HepG2 (cell line): ENCODE results near the gene EPM2A. TPM values are rescaled to one million over a fixed set of nuclear protein-coding genes. Genes with fewer than 3 reads are reported as not detected.

Source experiments
- ATF7 ChIP-seq, 2 experiments: fragments of 450-650 bp in 1 of 2; sonication (generic) in 1 of 2; formaldehyde crosslinking in 1 of 2; IDR thresholded peaks; 2 replicates each; pipeline versions ENCODE4 v1.4.0 to v1.6.1; 2016 to 2020; ENCODE audit warnings: antibody characterized with exemption in 1 of 2, mild to moderate bottlenecking in 1 of 2, missing genetic modification reagents in 1 of 2
- CBX1 ChIP-seq: IDR thresholded peaks from one replicate; pipeline ENCODE4 v1.6.1; 2016; ENCODE audit warnings: antibody characterized with exemption, low read depth
- ERF ChIP-seq: IDR thresholded peaks from 2 replicates; pipeline ENCODE4 v1.6.1; 2018; ENCODE audit warnings: missing biosample characterization, missing genetic modification reagents
- FOSL2 ChIP-seq: sonication (generic); formaldehyde crosslinking; IDR thresholded peaks from 2 replicates; pipeline ENCODE4 v1.4.0; 2020; ENCODE audit warnings: missing genetic modification reagents
- JARID2 ChIP-seq: sonication (generic); formaldehyde crosslinking; IDR thresholded peaks from 2 replicates; pipeline ENCODE4 v1.8.1; 2023; ENCODE audit warnings: missing genetic modification reagents, inconsistent platforms; ENCODE audit not compliant: insufficient replicate concordance
- MZF1 ChIP-seq: sonication (generic); formaldehyde crosslinking; IDR thresholded peaks from 2 replicates; pipeline ENCODE4 v1.8.1; 2023; ENCODE audit warnings: mild to moderate bottlenecking, missing genetic modification reagents, borderline replicate concordance
- ZBTB1 ChIP-seq: sonication (generic); formaldehyde crosslinking; IDR thresholded peaks from 2 replicates; pipeline ENCODE4 v1.4.0; 2020; ENCODE audit warnings: missing genetic modification reagents, borderline replicate concordance
- ZNF407 ChIP-seq: sonication (generic); formaldehyde crosslinking; IDR thresholded peaks from one replicate; pipeline ENCODE4 v1.5.1; 2020; ENCODE audit warnings: mild to moderate bottlenecking, missing genetic modification reagents; ENCODE audit errors: not compliant biosample characterization
- ZNF564 ChIP-seq: sonication (generic); formaldehyde crosslinking; IDR thresholded peaks from 2 replicates; pipeline ENCODE4 v1.8.1; 2023; ENCODE audit warnings: mild to moderate bottlenecking, missing genetic modification reagents
- ZNF674 ChIP-seq: sonication (generic); formaldehyde crosslinking; IDR thresholded peaks from 2 replicates; pipeline ENCODE4 v1.5.0; 2020; ENCODE audit warnings: low read depth, mild to moderate bottlenecking, missing genetic modification reagents
- ZNF749 ChIP-seq: sonication (generic); formaldehyde crosslinking; IDR thresholded peaks from 2 replicates; pipeline ENCODE4 v1.8.0; 2022; ENCODE audit warnings: mild to moderate bottlenecking, missing genetic modification reagents, moderate library complexity, borderline replicate concordance
- ZNF761 ChIP-seq: sonication (generic); formaldehyde crosslinking; conservative IDR thresholded peaks from 2 replicates; pipeline ENCODE4 v1.4.0; 2020; ENCODE audit warnings: mild to moderate bottlenecking, missing genetic modification reagents
- ZNF776 ChIP-seq: sonication (generic); formaldehyde crosslinking; IDR thresholded peaks from 2 replicates; pipeline ENCODE4 v1.4.0; 2020; ENCODE audit warnings: mild to moderate bottlenecking, missing genetic modification reagents
- ZNF816 ChIP-seq: sonication (generic); formaldehyde crosslinking; IDR thresholded peaks from 2 replicates; pipeline ENCODE4 v1.8.0; 2022; ENCODE audit warnings: missing genetic modification reagents, mild to moderate bottlenecking, borderline replicate concordance
- polyA plus RNA-seq, 8 experiments: library from polyadenylated mRNA; depleted of rRNA in 3 of 8; stranded (reverse) in 7 of 8; unstranded in 1 of 8; fragments of >200 nt; fragmentation: Illumina TruSeq in 4 of 8; extraction: Trizol in 4 of 8; gene quantifications; 2 replicates each; pipeline versions ENCODE4 v1.2.1 to v1.2.3, GENCODE V29; 2011 to 2016; ENCODE audit warnings: low read depth in 4 of 8, missing spikeins in 1 of 8, mixed read lengths in 1 of 8; ENCODE audit not compliant: insufficient read depth in 1 of 8
- total RNA-seq, 5 experiments: library from RNA; depleted of rRNA; stranded (reverse); fragments of >200 nt; fragmentation: Illumina TruSeq; extraction: Trizol; gene quantifications; 2 replicates each; pipeline ENCODE4 v1.2.3, GENCODE V29; 2016; ENCODE audit warnings: low read depth in 1 of 5
- TF ChIP-seq, protein P1 (sequence below): sonication (generic); formaldehyde crosslinking; IDR thresholded peaks from 2 replicates; pipeline ENCODE4 v1.4.0; 2020; ENCODE audit warnings: mild to moderate bottlenecking, missing genetic modification reagents
- TF ChIP-seq, protein P2 (sequence below): sonication (generic); formaldehyde crosslinking; IDR thresholded peaks from 2 replicates; pipeline ENCODE4 v1.5.1; 2020; ENCODE audit warnings: mild to moderate bottlenecking, missing genetic modification reagents, moderate library complexity
- TF ChIP-seq, protein P3 (sequence below): sonication (generic); formaldehyde crosslinking; IDR thresholded peaks from 2 replicates; pipeline ENCODE4 v1.5.0; 2020; ENCODE audit warnings: mild to moderate bottlenecking, missing genetic modification reagents

EPM2A gene
- total and polyA plus RNA-seq, 2 of the 13 experiments (the other 11 are each of a cell fraction or from before 2014, with no cell fraction given): 4.6 to 9.2 TPM

- TF ChIP-seq ZNF407: peak; percentile 63
- TF ChIP-seq, protein P1, sequence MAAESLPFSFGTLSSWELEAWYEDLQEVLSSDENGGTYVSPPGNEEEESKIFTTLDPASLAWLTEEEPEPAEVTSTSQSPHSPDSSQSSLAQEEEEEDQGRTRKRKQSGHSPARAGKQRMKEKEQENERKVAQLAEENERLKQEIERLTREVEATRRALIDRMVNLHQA: no peak
- TF ChIP-seq, protein P2, sequence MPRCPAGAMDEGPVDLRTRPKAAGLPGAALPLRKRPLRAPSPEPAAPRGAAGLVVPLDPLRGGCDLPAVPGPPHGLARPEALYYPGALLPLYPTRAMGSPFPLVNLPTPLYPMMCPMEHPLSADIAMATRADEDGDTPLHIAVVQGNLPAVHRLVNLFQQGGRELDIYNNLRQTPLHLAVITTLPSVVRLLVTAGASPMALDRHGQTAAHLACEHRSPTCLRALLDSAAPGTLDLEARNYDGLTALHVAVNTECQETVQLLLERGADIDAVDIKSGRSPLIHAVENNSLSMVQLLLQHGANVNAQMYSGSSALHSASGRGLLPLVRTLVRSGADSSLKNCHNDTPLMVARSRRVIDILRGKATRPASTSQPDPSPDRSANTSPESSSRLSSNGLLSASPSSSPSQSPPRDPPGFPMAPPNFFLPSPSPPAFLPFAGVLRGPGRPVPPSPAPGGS: peak; percentile 80
- TF ChIP-seq ZNF761 (CRISPR knock-in tag): 0 out of 2 replicates have a peak, but pooled peaks have one; percentile 3
- no peak for TF ChIP-seq ATF7 (IDR thresholded peaks at IDR 0.05)
- TF ChIP-seq ATF7 (CRISPR knock-in tag; IDR thresholded peaks at IDR 0.05): no peak
- peak; percentile 85; the same call in 1 of the 2 replicates for TF ChIP-seq ZNF564
- TF ChIP-seq CBX1: no peak
- TF ChIP-seq, protein P3, sequence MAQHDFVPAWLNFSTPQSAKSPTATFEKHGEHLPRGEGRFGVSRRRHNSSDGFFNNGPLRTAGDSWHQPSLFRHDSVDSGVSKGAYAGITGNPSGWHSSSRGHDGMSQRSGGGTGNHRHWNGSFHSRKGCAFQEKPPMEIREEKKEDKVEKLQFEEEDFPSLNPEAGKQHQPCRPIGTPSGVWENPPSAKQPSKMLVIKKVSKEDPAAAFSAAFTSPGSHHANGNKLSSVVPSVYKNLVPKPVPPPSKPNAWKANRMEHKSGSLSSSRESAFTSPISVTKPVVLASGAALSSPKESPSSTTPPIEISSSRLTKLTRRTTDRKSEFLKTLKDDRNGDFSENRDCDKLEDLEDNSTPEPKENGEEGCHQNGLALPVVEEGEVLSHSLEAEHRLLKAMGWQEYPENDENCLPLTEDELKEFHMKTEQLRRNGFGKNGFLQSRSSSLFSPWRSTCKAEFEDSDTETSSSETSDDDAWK (CRISPR knock-in tag): no peak
- 0 out of 2 replicates have a peak, but pooled peaks have one; percentile 50 for TF ChIP-seq MZF1
- peak; percentile 96 for TF ChIP-seq ERF (CRISPR knock-in tag)
- TF ChIP-seq ZBTB1 (CRISPR knock-in tag): no peak
- TF ChIP-seq ZNF674 (CRISPR knock-in tag): no peak
- no peak; the same call in 1 of the 2 replicates for TF ChIP-seq ZNF816
- peak; percentile 45; the same call in 1 of the 2 replicates for TF ChIP-seq ZNF776 (CRISPR knock-in tag)
- no peak for TF ChIP-seq ZNF749 (CRISPR knock-in tag)
- no peak for TF ChIP-seq JARID2 (CRISPR knock-in tag)
- peak; percentile 61 for TF ChIP-seq FOSL2 (CRISPR knock-in tag)
Measured at GRCh38 chr6:145734486-145735355, 599 bp downstream of the EPM2A start (continued).
